Measurements from ENCODE around the gene PPP1R1C.

DNA sequence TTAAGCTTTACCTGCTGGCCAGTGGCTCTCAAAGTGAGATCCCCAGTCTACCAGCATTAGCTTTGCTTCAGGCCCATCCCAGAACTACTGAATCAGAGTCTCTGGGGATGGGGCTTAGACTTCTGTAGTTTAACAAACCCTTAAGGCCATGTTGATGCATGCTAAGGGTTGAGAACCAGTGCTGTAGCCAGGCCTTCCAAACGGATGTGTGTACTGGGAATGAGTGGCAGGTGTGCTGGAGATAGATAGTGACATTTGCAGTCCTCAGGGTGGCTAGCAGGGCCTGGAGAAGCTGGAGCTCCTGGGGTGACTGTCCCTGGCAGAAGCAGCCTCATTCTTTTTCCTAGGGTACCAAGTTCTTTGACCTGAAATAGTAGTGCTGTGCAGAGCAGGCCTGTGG, 148.5 kb downstream of the PPP1R1C start:
- TF ChIP-seq ELF4 (IDR thresholded peaks at IDR 0.05) (no peak), FOXK2 (IDR thresholded peaks at IDR 0.05) (no peak), SP1 (IDR thresholded peaks at IDR 0.05) (no peak), HDGF (IDR thresholded peaks at IDR 0.05; ENCODE audit: borderline replicate concordance) (no peak), BHLHE40 (IDR thresholded peaks at IDR 0.05; ENCODE audit: borderline replicate concordance) (no peak), TARDBP (IDR thresholded peaks at IDR 0.05) (no peak), FOXA1 (IDR thresholded peaks at IDR 0.05) (no peak), PKNOX1 (IDR thresholded peaks at IDR 0.05) (no peak), FOXM1 (IDR thresholded peaks at IDR 0.05; ENCODE audit: borderline replicate concordance) (no peak), NFRKB (IDR thresholded peaks at IDR 0.05) (no peak), ZNF384 (IDR thresholded peaks at IDR 0.05) (no peak), SUZ12 (IDR thresholded peaks at IDR 0.05) (no peak), L3MBTL2 (conservative IDR thresholded peaks at IDR 0.05) (no peak), LEF1 (IDR thresholded peaks at IDR 0.05; ENCODE audit: borderline replicate concordance) (no peak)

Data from HEK293T (cell line).